ENCODE data around the gene UBASH3B.

The UBASH3B gene

GRCh38 chr11:122617297-122617696 is 38.2 kb upstream of the UBASH3B start:
- TF ChIP-seq TEAD4 (IDR thresholded peaks at IDR 0.05) (no peak), MAX (IDR thresholded peaks at IDR 0.05) (no peak), ZBTB7A (IDR thresholded peaks at IDR 0.05; ENCODE audit: low read depth) (no peak), TCF12 (IDR thresholded peaks at IDR 0.05; ENCODE audit: low read depth) (no peak)

GRCh38 chr11:122617926-122618325 is 37.6 kb upstream of the UBASH3B start:
- no peak for TF ChIP-seq TEAD4 (IDR thresholded peaks at IDR 0.05)
- TF ChIP-seq CEBPB (IDR thresholded peaks at IDR 0.05) = no peak
- TF ChIP-seq REST (IDR thresholded peaks at IDR 0.05; ENCODE audit: low read depth) = no peak
- no peak for TF ChIP-seq EGR1 (IDR thresholded peaks at IDR 0.05)
- TF ChIP-seq TCF12 (IDR thresholded peaks at IDR 0.05; ENCODE audit: low read depth) = no peak
- no peak for TF ChIP-seq RAD21 (IDR thresholded peaks at IDR 0.05; ENCODE audit: low read depth)
- TF ChIP-seq FOXM1 (IDR thresholded peaks at IDR 0.05; ENCODE audit: borderline replicate concordance, low read depth) = no peak
- TF ChIP-seq USF1 (IDR thresholded peaks at IDR 0.05) = no peak
- no peak for TF ChIP-seq TAF1 (IDR thresholded peaks at IDR 0.05; ENCODE audit: low read depth)
- no peak for TF ChIP-seq ZBTB7A (IDR thresholded peaks at IDR 0.05; ENCODE audit: low read depth)
- TF ChIP-seq YY1 (IDR thresholded peaks at IDR 0.05; ENCODE audit: low read depth) = no peak
- TF ChIP-seq CREB1 (IDR thresholded peaks at IDR 0.05; ENCODE audit: low read depth) = no peak
- no peak for TF ChIP-seq NFIC (IDR thresholded peaks at IDR 0.05)
- no peak for TF ChIP-seq EP300 (IDR thresholded peaks at IDR 0.05; ENCODE audit: borderline replicate concordance)
- TF ChIP-seq MAX (IDR thresholded peaks at IDR 0.05) = no peak

- TF ChIP-seq FOXM1 (IDR thresholded peaks at IDR 0.05; ENCODE audit: borderline replicate concordance, low read depth) = no peak
- no peak for TF ChIP-seq TEAD4 (IDR thresholded peaks at IDR 0.05)
- TF ChIP-seq REST (IDR thresholded peaks at IDR 0.05; ENCODE audit: low read depth) = no peak
- TF ChIP-seq RAD21 (IDR thresholded peaks at IDR 0.05; ENCODE audit: low read depth) = no peak
- no peak for TF ChIP-seq ZBTB7A (IDR thresholded peaks at IDR 0.05; ENCODE audit: low read depth)
- TF ChIP-seq TAF1 (IDR thresholded peaks at IDR 0.05; ENCODE audit: low read depth) = no peak
- no peak for TF ChIP-seq USF1 (IDR thresholded peaks at IDR 0.05)
- TF ChIP-seq NFIC (IDR thresholded peaks at IDR 0.05) = no peak
- no peak for TF ChIP-seq YY1 (IDR thresholded peaks at IDR 0.05; ENCODE audit: low read depth)
- no peak for TF ChIP-seq CREB1 (IDR thresholded peaks at IDR 0.05; ENCODE audit: low read depth)
- TF ChIP-seq EGR1 (IDR thresholded peaks at IDR 0.05) = no peak
- no peak for TF ChIP-seq TCF12 (IDR thresholded peaks at IDR 0.05; ENCODE audit: low read depth)
- no peak for TF ChIP-seq MAX (IDR thresholded peaks at IDR 0.05)
- no peak for TF ChIP-seq EP300 (IDR thresholded peaks at IDR 0.05; ENCODE audit: borderline replicate concordance)
- TF ChIP-seq CEBPB (IDR thresholded peaks at IDR 0.05) = no peak
Observed at GRCh38 chr11:122618927-122619326, 36.6 kb upstream of the UBASH3B start.

GRCh38 chr11:122619757-122620156 is 35.8 kb upstream of the UBASH3B start:
- TF ChIP-seq TEAD4 (IDR thresholded peaks at IDR 0.05) = no peak
- no peak for TF ChIP-seq REST (IDR thresholded peaks at IDR 0.05; ENCODE audit: low read depth)
- TF ChIP-seq CREB1 (IDR thresholded peaks at IDR 0.05; ENCODE audit: low read depth) = no peak
- TF ChIP-seq MAX (IDR thresholded peaks at IDR 0.05) = no peak
- TF ChIP-seq TAF1 (IDR thresholded peaks at IDR 0.05; ENCODE audit: low read depth) = no peak
- TF ChIP-seq EGR1 (IDR thresholded peaks at IDR 0.05) = no peak
- TF ChIP-seq ZBTB7A (IDR thresholded peaks at IDR 0.05; ENCODE audit: low read depth) = no peak
